A673 (cell line): ENCODE data around the gene AXL. TPM values are rescaled to one million over a fixed set of nuclear protein-coding genes. Genes with fewer than 3 reads are reported as not detected.

Experiments used
- BruUV-seq: library from RNA; stranded (reverse); fragments of 400-500 nt; replicated peaks from 2 replicates; lab custom pipeline; 2021; lab: Mats Ljungman, UMichigan
- CTCF ChIA-PET: fragments of 300-600 bp; sonication (Branson Sonifier 250); formaldehyde crosslinking; loops from one replicate; lab custom pipeline; 2022; ENCODE audit warnings: antibody characterized with exemption; lab: Charles Lee
- POLR2A ChIA-PET: fragments of 300-600 bp; sonication (Branson Sonifier 250); formaldehyde crosslinking; loops from one replicate; lab custom pipeline; 2022; ENCODE audit warnings: antibody characterized with exemption; ENCODE audit not compliant: low non-redundant PET; lab: Charles Lee
- DNase-seq: peaks from one replicate; pipeline ENCODE4 v3.0.0-alpha.2; 2015; ENCODE audit warnings: low spot score
- H3K27ac ChIP-seq: fragments of 200-600 bp; sonication (generic); 2 replicates; pipeline ENCODE4 v1.5.1; 2016; ENCODE audit warnings: mixed run types, low read depth, mild to moderate bottlenecking, mixed read lengths, antibody characterized with exemption, low read length; ENCODE audit not compliant: poor library complexity, severe bottlenecking
- H3K27me3 ChIP-seq: fragments of 200-600 bp; sonication (generic); replicated peaks from 2 replicates; pipeline ENCODE4 v1.6.1; 2017; ENCODE audit warnings: mixed run types, low read depth, mild to moderate bottlenecking, mixed read lengths, antibody characterized with exemption, low read length; ENCODE audit not compliant: insufficient read depth, poor library complexity
- H3K36me3 ChIP-seq: fragments of 200-600 bp; sonication (generic); 2 replicates; pipeline ENCODE4 v1.6.1; 2016; ENCODE audit warnings: mixed run types, mild to moderate bottlenecking, mixed read lengths, antibody characterized with exemption, low read length; ENCODE audit not compliant: insufficient read depth, poor library complexity, severe bottlenecking
- H3K4me1 ChIP-seq: fragments of 200-600 bp; sonication (generic); 2 replicates; pipeline ENCODE4 v1.6.1; 2017; ENCODE audit warnings: mixed run types, mild to moderate bottlenecking, mixed read lengths, antibody characterized with exemption, low read length; ENCODE audit not compliant: insufficient read depth, poor library complexity, severe bottlenecking
- H3K4me3 ChIP-seq: fragments of 200-600 bp; sonication (generic); 2 replicates; pipeline ENCODE4 v1.5.1; 2016; ENCODE audit warnings: low read depth, mixed run types, mild to moderate bottlenecking, mixed read lengths, low read length; ENCODE audit not compliant: poor library complexity, severe bottlenecking
- H3K9me3 ChIP-seq: fragments of 200-600 bp; sonication (generic); 2 replicates; pipeline ENCODE4 v1.6.1; 2016; ENCODE audit warnings: mixed run types, low read depth, mild to moderate bottlenecking, mixed read lengths, antibody characterized with exemption, low read length; ENCODE audit not compliant: poor library complexity, severe bottlenecking
- EZH2 ChIP-seq: fragments of 200-600 bp; sonication (generic); IDR thresholded peaks from 2 replicates; pipeline ENCODE4 v1.6.1; 2017; ENCODE audit warnings: borderline replicate concordance, low read depth, mild to moderate bottlenecking, mixed read lengths, antibody characterized with exemption, low read length; ENCODE audit not compliant: poor library complexity, severe bottlenecking
- intact Hi-C: fragments of 100-400 bp; cut with micrococcal nuclease; formaldehyde crosslinking; loops from one replicate; pipeline ENCODE4 v1.10.0; 2022; ENCODE audit not compliant: unreplicated experiment
- total RNA-seq: library from RNA; stranded (reverse); gene quantifications from 2 replicates; pipeline ENCODE4 v1.2.3, GENCODE V29; 2021
- TF ChIP-seq, protein P1 (sequence below): fragments of 300-800, 200-600 bp; sonication (generic); conservative IDR thresholded peaks from 2 replicates; pipeline ENCODE4 v1.5.1; 2017; ENCODE audit warnings: low read depth, mild to moderate bottlenecking, antibody characterized with exemption, low read length, moderate library complexity, mixed read lengths

The AXL gene
- total RNA-seq, 1 experiment from 2014 or later: 1.0 TPM

DNA sequence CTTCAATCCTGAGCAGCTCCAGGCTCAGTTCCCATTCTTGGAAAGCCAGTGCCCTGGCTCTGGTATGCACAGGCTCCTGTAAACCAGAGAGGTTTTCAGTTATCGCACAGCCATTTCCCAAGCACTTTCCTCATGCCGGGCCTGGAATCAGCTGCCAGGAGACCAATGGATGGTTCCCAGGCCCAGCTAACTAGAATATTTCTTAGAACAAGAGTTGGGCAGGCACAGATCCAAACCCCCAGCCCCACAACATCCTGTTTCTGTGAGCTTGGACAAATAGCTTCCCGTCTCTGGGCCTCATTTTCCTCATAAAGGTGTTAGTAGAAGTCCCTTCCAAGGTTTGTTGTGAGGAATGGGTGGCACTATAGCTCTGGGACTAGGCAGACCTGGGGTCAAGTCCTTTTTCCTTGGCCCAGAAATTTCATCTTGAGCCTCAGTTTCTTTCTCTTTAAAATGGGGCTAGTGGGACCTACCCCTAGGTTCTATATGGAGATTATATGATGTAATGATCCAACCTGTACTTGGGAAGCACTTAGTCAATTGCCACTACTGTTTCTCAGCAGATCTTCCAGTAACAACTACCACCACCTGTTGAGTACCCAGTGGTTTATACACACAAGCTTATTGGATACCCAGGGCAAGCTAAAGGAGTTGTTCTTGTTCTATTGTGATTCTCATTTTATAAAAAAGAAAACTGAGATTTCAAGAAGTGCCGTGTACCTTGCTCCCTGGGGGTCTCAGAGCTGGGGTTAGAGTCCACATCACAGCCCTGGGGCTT, 85.9 kb downstream of the AXL start:
- BruUV-seq: no TSS peak
- TF ChIP-seq, protein P1, sequence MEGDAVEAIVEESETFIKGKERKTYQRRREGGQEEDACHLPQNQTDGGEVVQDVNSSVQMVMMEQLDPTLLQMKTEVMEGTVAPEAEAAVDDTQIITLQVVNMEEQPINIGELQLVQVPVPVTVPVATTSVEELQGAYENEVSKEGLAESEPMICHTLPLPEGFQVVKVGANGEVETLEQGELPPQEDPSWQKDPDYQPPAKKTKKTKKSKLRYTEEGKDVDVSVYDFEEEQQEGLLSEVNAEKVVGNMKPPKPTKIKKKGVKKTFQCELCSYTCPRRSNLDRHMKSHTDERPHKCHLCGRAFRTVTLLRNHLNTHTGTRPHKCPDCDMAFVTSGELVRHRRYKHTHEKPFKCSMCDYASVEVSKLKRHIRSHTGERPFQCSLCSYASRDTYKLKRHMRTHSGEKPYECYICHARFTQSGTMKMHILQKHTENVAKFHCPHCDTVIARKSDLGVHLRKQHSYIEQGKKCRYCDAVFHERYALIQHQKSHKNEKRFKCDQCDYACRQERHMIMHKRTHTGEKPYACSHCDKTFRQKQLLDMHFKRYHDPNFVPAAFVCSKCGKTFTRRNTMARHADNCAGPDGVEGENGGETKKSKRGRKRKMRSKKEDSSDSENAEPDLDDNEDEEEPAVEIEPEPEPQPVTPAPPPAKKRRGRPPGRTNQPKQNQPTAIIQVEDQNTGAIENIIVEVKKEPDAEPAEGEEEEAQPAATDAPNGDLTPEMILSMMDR: no peak
- no peak for TF ChIP-seq EZH2
- Histone ChIP-seq H3K27ac (no peak overlapping the region), H3K4me3 (no peak overlapping the region), H3K36me3 (peaks cover 82% of the 10 kb centered on the region), H3K9me3 (no peaks in the 10 kb centered on the region), H3K27me3 (no peaks in the 10 kb centered on the region), H3K4me1 (peaks cover 12% of the 10 kb centered on the region)
- POLR2A ChIA-PET: no interaction called here
- DNase-seq: no peak
- CTCF ChIA-PET: interaction anchor here (0.6 kb wide), 1 partner anchor 37 kb away, joined by 7 read pairs; no protein-coding TSS in a partner anchor
- intact Hi-C loops: no loop called here

DNA sequence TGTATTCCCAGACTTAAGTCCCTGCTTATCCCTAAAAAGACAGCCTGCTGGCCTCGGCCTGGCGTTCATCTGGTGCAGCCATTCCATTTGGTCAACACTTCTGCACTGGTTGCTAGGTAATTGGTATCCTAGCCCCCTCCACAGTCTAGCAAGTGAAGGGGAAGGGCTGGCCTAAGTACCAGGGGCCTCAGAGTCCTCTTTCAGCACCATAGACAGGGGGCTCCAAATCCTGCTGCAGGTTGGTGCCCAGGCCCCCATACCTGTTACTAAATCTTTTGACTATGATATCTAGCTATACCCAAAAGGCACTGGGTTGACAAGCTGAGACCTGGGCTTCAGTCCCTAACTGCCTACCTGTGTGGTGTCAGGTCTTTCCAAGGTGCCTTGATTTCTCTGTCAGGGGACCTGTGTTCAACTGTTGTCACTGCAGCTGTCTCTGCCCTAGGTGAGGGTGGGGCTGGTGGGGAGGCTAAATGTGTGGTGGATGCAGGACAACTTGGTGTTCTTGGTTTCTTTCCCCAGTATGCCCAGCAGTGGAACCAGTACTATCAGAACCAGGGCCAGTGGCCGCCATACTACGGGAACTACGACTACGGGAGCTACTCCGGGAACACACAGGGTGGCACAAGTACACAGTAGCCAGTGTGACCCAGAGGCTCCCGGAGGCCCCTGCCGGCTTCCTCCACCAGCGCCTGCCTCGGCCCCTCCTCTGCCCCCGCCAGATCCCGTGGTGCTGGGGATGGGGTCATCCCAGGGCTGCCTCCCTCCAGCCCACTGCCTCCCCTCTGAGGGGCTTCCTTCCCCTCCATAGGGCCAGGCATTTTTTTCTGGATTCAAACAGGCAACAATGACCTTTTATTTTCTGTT, 87.1 kb downstream of the AXL start:
- H3K9me3 ChIP-seq: no peaks in the 10 kb centered on the region
- peaks cover 69% of the 10 kb centered on the region for H3K36me3 ChIP-seq
- H3K27me3 ChIP-seq: no peaks in the 10 kb centered on the region
- BruUV-seq: no TSS peak
- H3K27ac ChIP-seq: peak overlapping the region; percentile 41
- no peak for DNase-seq
- peaks cover 12% of the 10 kb centered on the region for H3K4me1 ChIP-seq
- POLR2A ChIA-PET: no interaction called here
- TF ChIP-seq, protein P1: no peak
- TF ChIP-seq EZH2: no peak
- CTCF ChIA-PET: interaction anchor here (0.7 kb wide), 1 partner anchor 151 kb away, joined by 6 read pairs; no protein-coding TSS in a partner anchor
- intact Hi-C loops: no loop called here
- no peak overlapping the region for H3K4me3 ChIP-seq

DNA sequence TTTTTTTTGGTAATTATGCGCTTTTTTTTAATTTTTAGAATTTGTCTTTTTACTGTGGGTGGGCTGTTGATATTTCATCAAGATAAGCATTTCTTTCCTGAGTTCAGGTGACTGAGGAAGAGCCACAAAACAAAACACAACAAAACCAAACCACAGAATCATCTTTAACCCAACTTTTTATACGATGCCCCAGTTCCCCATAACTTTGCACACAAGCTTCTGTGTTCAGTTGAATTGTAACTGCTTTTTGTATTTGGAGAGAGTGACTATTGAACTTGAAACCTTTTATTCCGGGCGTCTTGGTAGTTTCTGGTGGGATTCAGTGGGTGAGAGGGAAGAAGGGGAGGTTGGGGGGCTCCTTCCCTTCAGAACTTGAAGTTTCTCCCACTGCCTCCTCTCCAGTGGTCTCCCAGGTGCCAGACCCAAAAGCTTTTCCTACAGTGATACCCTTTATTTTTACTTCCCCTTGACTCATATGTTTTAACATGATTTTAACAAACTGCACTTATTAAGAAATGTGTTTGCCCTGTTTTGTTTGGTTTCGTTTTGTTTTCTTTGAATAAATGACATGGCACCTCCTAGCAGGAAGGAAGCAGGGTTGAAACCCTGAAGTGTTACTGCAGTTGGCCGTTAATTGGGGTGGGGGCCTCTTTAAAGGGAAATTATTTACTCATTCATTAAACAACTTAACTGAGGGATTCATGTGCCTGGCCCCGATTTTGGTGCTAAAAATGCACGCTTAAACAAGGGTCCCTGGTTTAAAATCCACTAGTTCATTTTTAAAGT, 88.3 kb downstream of the AXL start:
- H3K36me3 ChIP-seq: peaks cover 59% of the 10 kb centered on the region
- no peaks in the 10 kb centered on the region for H3K27me3 ChIP-seq
- BruUV-seq: TSS peak; percentile 61
- no peaks in the 10 kb centered on the region for H3K9me3 ChIP-seq
- DNase-seq: no peak
- H3K4me3 ChIP-seq: no peak overlapping the region
- TF ChIP-seq, protein P1: no peak
- no peak for TF ChIP-seq EZH2
- ChIA-PET POLR2A (no interaction called here), CTCF (interaction anchor here (0.6 to 1.7 kb wide), 3 partner anchors 101 to 150 kb away, joined by 3 to 10 read pairs (median 6); no protein-coding TSS in a partner anchor)
- intact Hi-C loops: no loop called here
- peaks cover 12% of the 10 kb centered on the region for H3K4me1 ChIP-seq
- peak overlapping the region; percentile 96 for H3K27ac ChIP-seq
